OCI-LY1 (cell line): ENCODE results near the gene TMEM9B.
"Not testable (repeated sequence)": the region's sequence is repeated elsewhere in the genome, so short reads cannot be mapped to it uniquely, and the experiment has no call there.

Source experiments
- H2AFZ ChIP-seq: fragments of 200-600 bp; sonication (generic), shearing (Covaris generic); 2 replicates; pipeline ENCODE4 v1.6.0; 2014; ENCODE audit warnings: antibody characterized with exemption, mild to moderate bottlenecking, low read length
- H3F3A ChIP-seq: fragments of 200-600 bp; sonication (generic), shearing (Covaris generic); 2 replicates; pipeline ENCODE4 v1.6.0; 2014; ENCODE audit warnings: mild to moderate bottlenecking, antibody characterized with exemption, low read length, moderate library complexity; ENCODE audit not compliant: insufficient read depth
- H3K27ac ChIP-seq: fragments of 200-600 bp; sonication (generic); 2 replicates; pipeline ENCODE4 v1.5.1; 2014; ENCODE audit warnings: low read length, mixed run types, mild to moderate bottlenecking, low read depth; ENCODE audit not compliant: poor library complexity, severe bottlenecking
- H3K27me3 ChIP-seq: fragments of 200-600 bp; sonication (generic); 2 replicates; pipeline ENCODE4 v1.6.0; 2014; ENCODE audit warnings: antibody characterized with exemption, mild to moderate bottlenecking, low read length, moderate library complexity; ENCODE audit not compliant: insufficient read depth
- H3K36me3 ChIP-seq: fragments of 200-600 bp; sonication (generic); 2 replicates; pipeline ENCODE4 v1.6.1; 2014; ENCODE audit warnings: mild to moderate bottlenecking, antibody characterized with exemption, low read length, moderate library complexity, mixed read lengths; ENCODE audit not compliant: insufficient read depth
- H3K4me1 ChIP-seq: fragments of 200-600 bp; sonication (generic); 2 replicates; pipeline ENCODE4 v1.5.1; 2014; ENCODE audit warnings: mild to moderate bottlenecking, low read length, moderate library complexity; ENCODE audit not compliant: insufficient read depth, severe bottlenecking
- H3K4me2 ChIP-seq: fragments of 200-600 bp; sonication (generic), shearing (Covaris generic); 2 replicates; pipeline ENCODE4 v1.6.1; 2014; ENCODE audit warnings: low read length
- H3K4me3 ChIP-seq: fragments of 200-600 bp; sonication (generic); 2 replicates; pipeline ENCODE4 v1.5.1; 2014; ENCODE audit warnings: low read length, low read depth, mild to moderate bottlenecking, mixed read lengths; ENCODE audit not compliant: poor library complexity, severe bottlenecking
- H3K79me2 ChIP-seq: fragments of 200-600 bp; shearing (Covaris generic); 2 replicates; pipeline ENCODE4 v1.6.1; 2016; ENCODE audit warnings: mixed run types, low read length, mixed read lengths; ENCODE audit not compliant: insufficient read depth
- H3K9ac ChIP-seq: fragments of 200-600 bp; sonication (generic), shearing (Covaris generic); 2 replicates; pipeline ENCODE4 v1.6.1; 2014; ENCODE audit warnings: mild to moderate bottlenecking, low read length, mixed read lengths
- H3K9me2 ChIP-seq: fragments of 200-600 bp; sonication (generic), shearing (Covaris generic); 2 replicates; pipeline ENCODE4 v1.6.1; 2014; ENCODE audit warnings: low read depth, mild to moderate bottlenecking, low read length, mixed read lengths
- H3K9me3 ChIP-seq: fragments of 200-600 bp; shearing (Covaris generic); 2 replicates; pipeline ENCODE4 v1.6.1; 2014; ENCODE audit warnings: low read length, mixed read lengths
- H4K20me1 ChIP-seq: fragments of 200-600 bp; sonication (generic), shearing (Covaris generic); 2 replicates; pipeline ENCODE4 v1.6.0; 2016; ENCODE audit warnings: mild to moderate bottlenecking, low read length; ENCODE audit not compliant: insufficient read depth
- EZH2 ChIP-seq: fragments of 200-600 bp; sonication (generic), shearing (Covaris generic); IDR thresholded peaks from 2 replicates; pipeline ENCODE4 v1.8.0; 2017; ENCODE audit warnings: borderline replicate concordance, mixed run types, mild to moderate bottlenecking, antibody characterized with exemption, low read length, moderate library complexity, mixed read lengths
- TF ChIP-seq, protein P1 (sequence below): fragments of 200-600 bp; sonication (generic), shearing (Covaris generic); IDR thresholded peaks from 2 replicates; pipeline ENCODE4 v1.5.1; 2017; ENCODE audit warnings: mild to moderate bottlenecking, antibody characterized with exemption, low read length, moderate library complexity, mixed read lengths

TMEM9B gene

DNA sequence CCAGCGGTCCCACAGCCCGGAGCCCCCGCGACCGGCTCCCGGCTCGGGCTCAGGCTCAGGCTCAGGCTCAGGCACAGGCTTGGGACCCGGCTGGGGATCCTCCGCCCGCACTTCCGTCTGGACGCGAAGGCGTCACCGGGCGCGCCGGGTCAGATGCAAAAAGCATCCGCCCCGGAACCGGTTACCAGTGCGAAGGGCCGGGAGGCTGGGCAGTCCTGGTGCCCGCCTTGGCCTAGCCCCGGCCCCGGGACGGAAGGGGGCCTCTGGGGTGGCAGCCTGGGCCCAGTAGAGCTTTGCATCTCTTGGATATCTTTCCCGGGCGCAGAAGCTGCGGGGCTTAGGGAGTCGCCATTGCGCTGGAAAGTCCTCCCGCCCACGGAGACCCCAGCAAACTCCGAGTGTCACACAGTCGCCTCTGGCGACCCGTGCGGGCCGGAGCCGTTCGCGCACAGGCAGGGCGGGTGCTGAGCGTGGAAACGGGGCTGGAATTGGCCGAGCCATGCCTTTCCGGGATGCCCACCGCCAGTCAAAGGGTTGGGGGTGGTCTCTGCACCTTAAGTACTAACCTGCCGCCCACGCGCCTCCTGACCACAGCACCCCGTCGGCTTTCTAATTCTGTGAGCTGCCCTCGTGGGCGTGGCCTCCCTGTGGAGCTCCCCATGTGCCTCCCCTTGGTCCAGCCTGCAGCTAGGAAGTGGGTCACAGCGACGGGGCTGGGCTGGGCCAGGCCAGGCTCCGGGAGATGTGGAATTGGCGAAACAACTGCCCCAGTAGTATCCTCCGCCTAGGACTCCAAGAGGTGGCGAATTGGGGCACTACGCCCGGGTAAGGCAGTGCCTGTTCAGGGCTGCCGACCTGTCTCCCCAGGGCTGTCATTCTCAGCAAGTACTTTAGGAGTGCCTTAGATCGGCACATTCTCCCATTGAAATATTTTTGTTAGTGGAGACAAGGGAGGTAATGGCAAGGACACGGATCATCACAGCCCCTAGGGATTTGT lies at the start of gene TMEM9B:
Gene TMEM9B, minus strand, starts transcription at position 119 of the 997 bp plus-strand sequence. CDS start 129 bp downstream, outside the sequence.
- Histone ChIP-seq H2AFZ (peak within 1 kb of the TSS; percentile 50; the same call in 1 of the 2 replicates), H3K27ac (peak within 1 kb of the TSS; percentile 47), H3K36me3 (peaks cover 4% of the 10 kb centered on the region; the same call in 1 of the 2 replicates), H3K79me2 (peaks cover 25% of the 10 kb centered on the region), H3K4me2 (peak within 1 kb of the TSS; percentile 93), H3K27me3 (no peaks in the 10 kb centered on the region), H3K4me3 (peak within 1 kb of the TSS; percentile 95), H3F3A (no peaks in the 10 kb centered on the region), H3K9ac (peak within 1 kb of the TSS; percentile 93), H3K9me3 (no peaks in the 10 kb centered on the region), H4K20me1 (no peaks in the 10 kb centered on the region), H3K9me2 (no peaks in the 10 kb centered on the region), H3K4me1 (peaks cover 32% of the 10 kb centered on the region)
- TF ChIP-seq EZH2: no peak
- TF ChIP-seq, protein P1, sequence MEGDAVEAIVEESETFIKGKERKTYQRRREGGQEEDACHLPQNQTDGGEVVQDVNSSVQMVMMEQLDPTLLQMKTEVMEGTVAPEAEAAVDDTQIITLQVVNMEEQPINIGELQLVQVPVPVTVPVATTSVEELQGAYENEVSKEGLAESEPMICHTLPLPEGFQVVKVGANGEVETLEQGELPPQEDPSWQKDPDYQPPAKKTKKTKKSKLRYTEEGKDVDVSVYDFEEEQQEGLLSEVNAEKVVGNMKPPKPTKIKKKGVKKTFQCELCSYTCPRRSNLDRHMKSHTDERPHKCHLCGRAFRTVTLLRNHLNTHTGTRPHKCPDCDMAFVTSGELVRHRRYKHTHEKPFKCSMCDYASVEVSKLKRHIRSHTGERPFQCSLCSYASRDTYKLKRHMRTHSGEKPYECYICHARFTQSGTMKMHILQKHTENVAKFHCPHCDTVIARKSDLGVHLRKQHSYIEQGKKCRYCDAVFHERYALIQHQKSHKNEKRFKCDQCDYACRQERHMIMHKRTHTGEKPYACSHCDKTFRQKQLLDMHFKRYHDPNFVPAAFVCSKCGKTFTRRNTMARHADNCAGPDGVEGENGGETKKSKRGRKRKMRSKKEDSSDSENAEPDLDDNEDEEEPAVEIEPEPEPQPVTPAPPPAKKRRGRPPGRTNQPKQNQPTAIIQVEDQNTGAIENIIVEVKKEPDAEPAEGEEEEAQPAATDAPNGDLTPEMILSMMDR: no peak

DNA sequence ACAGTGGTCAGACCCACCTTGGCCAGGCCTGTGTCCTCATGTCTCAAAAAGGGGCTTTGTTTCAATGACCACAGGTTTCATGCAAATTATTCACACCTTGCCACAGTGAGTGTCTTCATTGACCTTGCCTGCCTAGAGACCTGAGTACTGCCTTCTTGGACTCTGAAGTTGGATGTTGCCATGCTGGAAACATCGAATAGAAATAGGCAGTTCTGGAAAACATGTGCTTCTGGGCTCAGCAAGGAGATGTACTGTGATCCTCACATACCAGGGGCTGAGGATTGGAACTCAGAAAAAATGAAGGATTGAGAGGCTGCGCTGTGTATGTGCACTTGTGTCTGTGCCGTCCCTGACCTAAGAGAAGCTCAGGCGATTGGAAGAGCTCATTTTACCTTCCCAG lies 49.1 kb upstream of the TMEM9B start:
- Histone ChIP-seq H3K9me3 (no peaks in the 10 kb centered on the region), H3K9ac (no peak overlapping the region), H4K20me1 (no peaks in the 10 kb centered on the region), H3K27me3 (no peaks in the 10 kb centered on the region), H3K4me1 (no peaks in the 10 kb centered on the region), H3F3A (no peaks in the 10 kb centered on the region), H3K79me2 (no peaks in the 10 kb centered on the region), H3K4me3 (no peak overlapping the region), H2AFZ (no peak overlapping the region), H3K36me3 (no peaks in the 10 kb centered on the region), H3K4me2 (no peak overlapping the region), H3K9me2 (no peaks in the 10 kb centered on the region), H3K27ac (no peak overlapping the region)
- TF ChIP-seq EZH2: no peak
- TF ChIP-seq, protein P1: no peak

DNA sequence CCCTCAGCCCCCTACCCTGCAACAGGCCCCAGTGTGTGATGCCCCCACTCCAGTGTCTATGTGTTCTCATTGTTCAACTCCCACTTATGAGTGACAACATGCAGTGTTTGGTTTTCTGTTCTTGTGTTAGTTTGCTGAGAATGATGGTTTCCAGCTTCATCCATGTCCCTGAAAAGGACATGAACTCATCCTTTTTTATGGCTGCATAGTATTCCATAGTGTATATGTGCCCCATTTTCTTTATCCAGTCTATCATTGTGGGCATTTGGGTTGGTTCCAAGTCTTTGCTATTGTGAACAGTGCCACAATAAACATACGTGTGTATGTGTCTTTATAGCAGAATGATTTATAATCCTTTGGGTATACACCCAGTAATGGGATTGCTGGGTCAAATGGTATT lies 45.3 kb upstream of the TMEM9B start:
- not testable (repeated sequence) for H3K79me2 ChIP-seq, H3K4me2 ChIP-seq, H3K9me2 ChIP-seq, H4K20me1 ChIP-seq, H3K4me3 ChIP-seq, H3K9me3 ChIP-seq, H3K27ac ChIP-seq, H2AFZ ChIP-seq, H3K36me3 ChIP-seq, H3K9ac ChIP-seq, H3K27me3 ChIP-seq, H3F3A ChIP-seq, H3K4me1 ChIP-seq
